HG02678 (cell line): ENCODE measurements around the gene GFOD2.
A peak's percentile ranks its signal among the peaks of the same experiment; 100 is the strongest.

Experiments used
- ATAC-seq: cut with Tn5 transposase; IDR thresholded peaks from one replicate; pipeline ENCODE4 v1.9.1; 2021; ENCODE audit warnings: mild to moderate bottlenecking, moderate library complexity; ENCODE audit not compliant: unreplicated experiment

Gene GFOD2

GRCh38 chr16:67647681-67648080 lies 71.4 kb downstream of the GFOD2 start:
- ATAC-seq, result no peak

DNA sequence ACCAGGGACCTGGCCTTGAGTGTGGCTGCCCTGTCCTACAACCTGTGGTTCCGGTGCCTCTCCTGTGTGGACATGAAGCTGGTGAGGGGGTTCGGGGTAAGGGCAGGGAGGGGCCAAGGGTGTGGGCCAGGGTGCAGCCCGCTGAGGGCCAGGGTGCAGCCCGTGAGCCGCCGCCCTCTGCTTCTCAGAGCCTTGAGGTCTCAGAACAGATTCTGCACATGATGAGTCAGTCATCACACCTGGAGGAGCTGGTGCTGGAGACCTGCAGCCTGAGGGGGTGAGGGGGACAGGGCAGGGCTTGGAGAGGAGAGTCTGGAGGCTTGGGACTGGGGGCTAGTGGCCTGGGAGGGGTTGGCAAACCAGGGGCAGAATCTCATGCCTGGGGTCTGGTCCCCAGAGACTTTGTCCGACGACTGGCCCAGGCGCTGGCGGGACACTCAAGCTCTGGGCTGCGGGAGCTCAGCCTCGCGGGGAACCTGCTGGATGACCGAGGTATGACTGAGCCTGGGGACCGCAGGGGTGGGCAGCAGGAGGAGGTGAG lies 71.9 kb downstream of the GFOD2 start:
- no peak for ATAC-seq

GRCh38 chr16:67645397-67646121 lies 73.6 kb downstream of the GFOD2 start:
- ATAC-seq, result peak; percentile 20

DNA sequence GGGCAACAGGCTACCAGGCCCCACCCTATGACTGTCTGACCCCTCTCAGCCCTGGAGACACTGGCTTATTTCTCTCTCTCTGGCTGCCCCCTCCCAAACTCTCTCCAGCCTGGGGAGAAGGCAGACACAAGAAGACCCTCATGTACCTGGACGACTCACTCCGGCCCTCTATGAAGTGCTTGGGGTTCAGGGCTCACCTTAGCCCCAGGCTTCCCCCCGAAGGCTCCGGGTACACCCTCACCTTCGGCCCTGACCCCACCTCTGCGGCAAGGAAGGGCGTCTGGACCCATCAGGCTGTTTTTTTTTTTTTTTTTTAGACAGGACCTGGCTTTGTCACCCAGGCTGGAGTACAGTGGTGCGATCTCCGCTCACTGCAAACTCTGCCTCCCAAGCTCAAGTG lies 75.1 kb downstream of the GFOD2 start:
- no peak for ATAC-seq

DNA sequence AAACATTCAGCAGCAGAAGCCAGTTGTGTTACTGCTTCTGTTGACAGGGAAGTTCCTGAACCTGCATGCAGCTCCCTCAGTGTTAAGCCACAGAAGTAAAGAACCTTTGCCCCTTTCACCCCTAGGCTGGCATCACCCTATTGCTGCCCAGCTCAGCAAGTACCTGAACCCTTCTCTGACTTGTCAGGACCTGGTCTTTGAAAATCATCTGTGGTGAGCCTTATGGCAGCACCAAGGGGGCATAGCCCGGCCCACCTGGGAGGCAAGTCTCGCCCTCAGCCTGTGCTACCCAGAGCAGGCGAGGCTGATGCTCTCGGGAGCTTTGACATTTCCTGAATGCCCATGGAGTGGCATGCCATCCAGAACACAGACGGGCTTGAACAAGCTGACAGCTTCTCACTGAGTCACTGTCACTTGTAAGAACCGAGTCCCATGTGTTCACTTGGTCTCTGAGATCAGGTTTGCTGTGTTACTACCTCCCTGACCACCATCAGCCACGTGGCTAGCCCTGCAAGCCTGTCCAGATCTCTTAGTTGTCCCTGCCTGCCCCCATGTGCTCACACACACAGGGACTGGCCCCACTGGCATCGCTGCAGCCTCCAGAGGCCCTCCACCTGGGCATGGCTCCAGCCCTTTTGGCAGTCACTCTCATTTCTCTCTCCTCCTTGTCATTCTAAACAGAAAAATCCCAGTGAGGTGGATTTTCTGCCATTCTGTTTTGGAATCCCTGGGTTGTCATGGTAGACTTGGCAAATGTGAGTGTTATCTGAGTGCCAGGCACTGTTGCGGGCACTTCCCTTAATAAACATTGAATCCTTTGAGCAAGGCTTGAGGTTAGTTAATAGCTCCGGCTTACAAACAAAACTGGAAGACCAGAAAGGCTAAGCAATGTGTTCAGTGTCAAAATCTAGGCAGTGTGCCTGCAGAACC lies 77.1 kb downstream of the GFOD2 start:
- no peak for ATAC-seq

GRCh38 chr16:67637625-67638024 lies 81.5 kb downstream of the GFOD2 start:
- no peak for ATAC-seq

GRCh38 chr16:67636713-67637112 lies 82.4 kb downstream of the GFOD2 start:
- ATAC-seq, result no peak

- no peak for ATAC-seq
Measured at GRCh38 chr16:67632415-67633172, 86.5 kb downstream of the GFOD2 start.

DNA sequence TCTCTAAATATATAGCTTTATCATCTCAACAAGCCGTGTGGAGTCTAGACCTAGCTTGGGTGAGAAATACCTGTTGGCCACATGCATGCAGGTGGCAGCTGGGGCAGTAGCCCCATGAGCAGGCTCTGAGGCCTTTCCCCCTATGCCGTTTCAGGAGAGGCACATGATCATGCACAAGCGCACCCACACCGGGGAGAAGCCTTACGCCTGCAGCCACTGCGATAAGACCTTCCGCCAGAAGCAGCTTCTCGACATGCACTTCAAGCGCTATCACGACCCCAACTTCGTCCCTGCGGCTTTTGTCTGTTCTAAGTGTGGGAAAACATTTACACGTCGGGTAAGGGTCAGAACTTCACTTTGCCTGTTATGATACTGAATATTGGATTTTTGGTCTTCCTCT lies 90.9 kb downstream of the GFOD2 start:
- ATAC-seq, result no peak
